AG04450 (cell line): ENCODE data around the gene SMOC1. TPM values are rescaled to one million over a fixed set of nuclear protein-coding genes. Genes with fewer than 3 reads are reported as not detected.

Source experiments
- CTCF ChIA-PET: fragments of 300-600, 350-600 bp; formaldehyde crosslinking; extraction: SDS; loops from one replicate; lab custom pipeline; 2022; ENCODE audit warnings: antibody characterized with exemption, inconsistent platforms; lab: Charles Lee
- POLR2A ChIA-PET: fragments of 350-600 bp; formaldehyde crosslinking; extraction: SDS; loops from one replicate; lab custom pipeline; 2021; ENCODE audit warnings: antibody characterized with exemption, inconsistent platforms; lab: Yijun Ruan, JAX
- DNase-seq: peaks from one replicate; pipeline ENCODE4 v3.0.0-alpha.2; 2011; ENCODE audit warnings: low read depth, low spot score
- H3K27ac ChIP-seq: one replicate; pipeline ENCODE4 v1.5.1; 2012; ENCODE audit warnings: low read depth, low read length, control low read depth
- H3K27me3 ChIP-seq: one replicate; pipeline ENCODE4 v1.6.0; 2012; ENCODE audit warnings: low read length; ENCODE audit not compliant: control insufficient read depth, insufficient read depth
- H3K4me3 ChIP-seq: 2 replicates; pipeline ENCODE4 v1.5.1; 2011; ENCODE audit warnings: mild to moderate bottlenecking, low read depth, low read length, control low read depth
- H3K9me3 ChIP-seq: 2 replicates; pipeline ENCODE4 v1.5.1; 2012; ENCODE audit warnings: low read length; ENCODE audit not compliant: control insufficient read depth, insufficient read depth
- CTCF ChIP-seq: IDR thresholded peaks from 2 replicates; pipeline ENCODE4 v1.5.1; 2011; ENCODE audit warnings: low read depth, low read length, control low read depth, inconsistent platforms
- polyA plus RNA-seq: library from polyadenylated mRNA; depleted of rRNA; stranded (reverse); fragments of >200 nt; gene quantifications from 2 replicates; pipeline ENCODE4 v1.2.3, GENCODE V29; 2011

The SMOC1 gene
- polyA plus RNA-seq, 1 experiment = 19.2 TPM

- no peaks in the 10 kb centered on the region for H3K27me3 ChIP-seq
- TF ChIP-seq CTCF = peak; percentile 96
- ChIA-PET CTCF (interaction anchor here (0.6 to 4.5 kb wide), 43 partner anchors 8 to 562 kb away, joined by 3 to 142 read pairs (median 4); partner anchors contain the start of gene SMOC1), POLR2A (interaction anchor here (0.6 to 0.7 kb wide), 3 partner anchors 21 to 209 kb away, joined by 3 to 6 read pairs (median 3); no protein-coding TSS in a partner anchor)
- H3K9me3 ChIP-seq = no peaks in the 10 kb centered on the region
- no peak overlapping the region for H3K27ac ChIP-seq
- no peak overlapping the region for H3K4me3 ChIP-seq
- no peak for DNase-seq
Measured at GRCh38 chr14:70027785-70028428, 148.7 kb downstream of the SMOC1 start.

- no peaks in the 10 kb centered on the region for H3K27me3 ChIP-seq
- no peak for TF ChIP-seq CTCF
- no peak overlapping the region for H3K4me3 ChIP-seq
- H3K9me3 ChIP-seq = no peaks in the 10 kb centered on the region
- no peak for DNase-seq
- POLR2A ChIA-PET = no interaction called here
- CTCF ChIA-PET = interaction anchor here (1.0 to 4.5 kb wide), 7 partner anchors 12 to 212 kb away, joined by 3 to 142 read pairs (median 18); partner anchors contain the start of gene SMOC1
- H3K27ac ChIP-seq = no peak overlapping the region
Measured at GRCh38 chr14:70029296-70030132, 150.3 kb downstream of the SMOC1 start.

GRCh38 chr14:70032016-70032415 lies 152.8 kb downstream of the SMOC1 start:
- no peak overlapping the region for H3K27ac ChIP-seq
- TF ChIP-seq CTCF = no peak
- H3K4me3 ChIP-seq = no peak overlapping the region
- no peaks in the 10 kb centered on the region for H3K9me3 ChIP-seq
- POLR2A ChIA-PET = no interaction called here
- H3K27me3 ChIP-seq = no peaks in the 10 kb centered on the region
- no peak for DNase-seq
- CTCF ChIA-PET = interaction anchor here (0.6 to 2.9 kb wide), 2 partner anchors 155 to 213 kb away, joined by 3 to 17 read pairs; no protein-coding TSS in a partner anchor

GRCh38 chr14:70032447-70032846 lies 153.2 kb downstream of the SMOC1 start:
- CTCF ChIA-PET = interaction anchor here (2.9 kb wide), 1 partner anchor 214 kb away, joined by 17 read pairs; no protein-coding TSS in a partner anchor
- no peak for DNase-seq

More at GRCh38 chr14:70032447-70032846, 153.2 kb downstream of the SMOC1 start:
- Histone ChIP-seq H3K27ac (no peak overlapping the region), H3K9me3 (no peaks in the 10 kb centered on the region), H3K4me3 (no peak overlapping the region), H3K27me3 (no peaks in the 10 kb centered on the region)
- no peak for TF ChIP-seq CTCF
- POLR2A ChIA-PET = no interaction called here
